Frontal cortex (tissue), 4 donors: Measurements from ENCODE around the gene NCR2. TPM values are rescaled to one million over a fixed set of nuclear protein-coding genes. Genes with fewer than 3 reads are reported as not detected.
"Not testable (repeated sequence)": the region's sequence is repeated elsewhere in the genome, so short reads cannot be mapped to it uniquely, and the experiment has no call there.

Source experiments
- DNase-seq, 2 donors: peaks; one replicate each; pipeline ENCODE4 v3.0.0; 2012; ENCODE audit warnings: low spot score in 2 of 2
- FAIRE-seq: peaks from 2 replicates; lab custom pipeline; 2012; peaks lifted over from hg19 to GRCh38; lab: Jason Lieb, UNC
- total RNA-seq: library from RNA; depleted of rRNA; stranded (reverse); fragments of >200 nt; gene quantifications from one replicate; pipeline ENCODE4 v1.2.3, GENCODE V29; 2014
- donor health status: control.
- donor health status: control.
- donor health status: control.

NCR2 gene
- not detected for total RNA-seq

GRCh38 chr6:41335296-41335695 is at the start of gene NCR2:
NCR2 (plus strand) TSS chr6:41335608; CDS start chr6:41335877, 269 bp downstream.
- FAIRE-seq (no peak), DNase-seq (no peak)

- no peak for DNase-seq
- FAIRE-seq, result no peak
Measured at GRCh38 chr6:41286544-41287346, 48.7 kb upstream of the NCR2 start, which contains the start of gene TREM1. TREM1 (minus strand) TSS chr6:41286682; CDS start chr6:41286655, 27 bp downstream.

- no peak for DNase-seq
Measured at GRCh38 chr6:41288030-41288753, 47.2 kb upstream of the NCR2 start.

GRCh38 chr6:41288754-41289129 is 46.7 kb upstream of the NCR2 start:
- no peak for FAIRE-seq
- no peak for DNase-seq

More at GRCh38 chr6:41288030-41288753, 47.2 kb upstream of the NCR2 start:
- no peak for FAIRE-seq

GRCh38 chr6:41289815-41290214 is 45.6 kb upstream of the NCR2 start:
- DNase-seq (no peak), FAIRE-seq (no peak)

- DNase-seq (no peak), FAIRE-seq (no peak)
Measured at GRCh38 chr6:41291717-41292116, 43.7 kb upstream of the NCR2 start.

- DNase-seq (no peak), FAIRE-seq (no peak)
Measured at GRCh38 chr6:41294214-41294872, 41.1 kb upstream of the NCR2 start.

- FAIRE-seq, DNase-seq: not testable (repeated sequence)
Measured at GRCh38 chr6:41297248-41297647, 38.2 kb upstream of the NCR2 start.

GRCh38 chr6:41298785-41299502 is 36.5 kb upstream of the NCR2 start:
- FAIRE-seq (no peak), DNase-seq (no peak)

- DNase-seq, result no peak
- FAIRE-seq, result no peak
Measured at GRCh38 chr6:41302638-41303037, 32.8 kb upstream of the NCR2 start.

GRCh38 chr6:41306187-41306854 is 29.1 kb upstream of the NCR2 start:
- FAIRE-seq (peak; percentile 63), DNase-seq (peak in 1 of 2 donors; percentile 21)

GRCh38 chr6:41315203-41315602 is 20.2 kb upstream of the NCR2 start:
- FAIRE-seq, result no peak
- DNase-seq, result no peak

GRCh38 chr6:41315943-41316620 is 19.3 kb upstream of the NCR2 start:
- FAIRE-seq (no peak), DNase-seq (no peak)

- FAIRE-seq (no peak), DNase-seq (no peak)
Measured at GRCh38 chr6:41318261-41318653, 17.2 kb upstream of the NCR2 start.

- DNase-seq (peak; percentile 33 to 63), FAIRE-seq (no peak)
Measured at GRCh38 chr6:41318654-41319565, 16.5 kb upstream of the NCR2 start.

GRCh38 chr6:41321183-41321582 is 14.2 kb upstream of the NCR2 start:
- FAIRE-seq (no peak), DNase-seq (no peak)

- FAIRE-seq, result no peak
- DNase-seq, result no peak
Measured at GRCh38 chr6:41325446-41326066, 9.9 kb upstream of the NCR2 start.
